Activated CD8-positive, alpha-beta memory T cell treated with anti-CD3 and anti-CD28 coated beads, Interleukin-2, amount 50 U/mL, for 4 hours (primary cell): Measurements from ENCODE around the gene SLC39A9.

Experiments used
- DNase-seq: peaks from one replicate; pipeline ENCODE4 v3.0.0-alpha.2; 2020

Gene SLC39A9

GRCh38 chr14:69505338-69506240, 107.1 kb downstream of the SLC39A9 start:
- DNase-seq = no peak

GRCh38 chr14:69506241-69506595, 107.7 kb downstream of the SLC39A9 start:
- DNase-seq = no peak
